ENCODE data around the gene VPS13D.

GRCh38 chr1:12296016-12296415 is 66.2 kb downstream of the VPS13D start:
- TF ChIP-seq CTCF (IDR thresholded peaks at IDR 0.05): no peak
- TF ChIP-seq POLR2A (IDR thresholded peaks at IDR 0.05): no peak

All from esophagus squamous epithelium (tissue), 4 donors.